Neutrophil (primary cell): ENCODE results near the gene TRMT2B.
A peak's percentile ranks its signal among the peaks of the same experiment; 100 is the strongest.
"Not testable (repeated sequence)": the region's sequence is repeated elsewhere in the genome, so short reads cannot be mapped to it uniquely, and the experiment has no call there.

Experiments used
- H3K27ac ChIP-seq: fragments of 200-600 bp; sonication (generic); 2 replicates; pipeline ENCODE4 v1.5.1; 2016; ENCODE audit warnings: mild to moderate bottlenecking, moderate library complexity
- H3K27me3 ChIP-seq: fragments of 200-600 bp; sonication (generic); 2 replicates; pipeline ENCODE4 v1.6.0; 2016; ENCODE audit warnings: mild to moderate bottlenecking
- H3K36me3 ChIP-seq: fragments of 200-600 bp; sonication (generic); 2 replicates; pipeline ENCODE4 v1.5.1; 2017
- H3K4me1 ChIP-seq, 2 experiments: fragments of 200-600 bp in 1 of 2; sonication (generic) in 1 of 2; 1 replicate in 1 of 2; 2 replicates in 1 of 2; pipeline versions ENCODE4 v1.5.1 to v1.6.1; 2013 to 2016; ENCODE audit warnings: low read depth in 1 of 2, low read length in 1 of 2, mild to moderate bottlenecking in 1 of 2, moderate library complexity in 1 of 2; ENCODE audit not compliant: control insufficient read depth in 1 of 2, insufficient read depth in 1 of 2
- H3K4me3 ChIP-seq, 2 experiments: fragments of 200-600 bp in 1 of 2; sonication (generic) in 1 of 2; 1 replicate in 1 of 2; 2 replicates in 1 of 2; pipeline ENCODE4 v1.5.1; 2013 to 2016; ENCODE audit warnings: low read depth in 1 of 2, low read length in 1 of 2, mild to moderate bottlenecking in 1 of 2, moderate library complexity in 1 of 2
- H3K9me3 ChIP-seq: fragments of 200-600 bp; sonication (generic); 2 replicates; pipeline ENCODE4 v1.5.1; 2016
- CTCF ChIP-seq: fragments of 200-600 bp; sonication (generic); IDR thresholded peaks from 2 replicates; pipeline ENCODE4 v1.5.1; 2016; ENCODE audit warnings: antibody characterized with exemption

TRMT2B gene

GRCh38 chrX:101057093-101057714 is 5.3 kb upstream of the TRMT2B start:
- H3K4me3 ChIP-seq: no peak overlapping the region
- H3K27me3 ChIP-seq: no peaks in the 10 kb centered on the region
- TF ChIP-seq CTCF: no peak
- no peaks in the 10 kb centered on the region for H3K36me3 ChIP-seq
- H3K9me3 ChIP-seq: no peaks in the 10 kb centered on the region
- H3K27ac ChIP-seq: no peak overlapping the region
- H3K4me1 ChIP-seq: peaks cover 0 to 4% of the 10 kb centered on the region in 2 experiments

- H3K4me3 ChIP-seq, H3K27me3 ChIP-seq, H3K27ac ChIP-seq, H3K9me3 ChIP-seq, H3K4me1 ChIP-seq, H3K36me3 ChIP-seq: not testable (repeated sequence)
Observed at GRCh38 chrX:101056551-101056950, 4.6 kb upstream of the TRMT2B start.

- H3K27me3 ChIP-seq: no peaks in the 10 kb centered on the region
- peak overlapping the region; percentile 63 to 82 for H3K4me3 ChIP-seq
- no peak for TF ChIP-seq CTCF
- no peaks in the 10 kb centered on the region for H3K9me3 ChIP-seq
- peaks cover 0 to 11% of the 10 kb centered on the region in 2 experiments for H3K4me1 ChIP-seq
- H3K27ac ChIP-seq: peak overlapping the region; percentile 90
- H3K36me3 ChIP-seq: no peaks in the 10 kb centered on the region
Observed at GRCh38 chrX:101051153-101051548, 760 bp downstream of the TRMT2B start.

- no peak overlapping the region for H3K4me3 ChIP-seq
- no peaks in the 10 kb centered on the region for H3K4me1 ChIP-seq
- H3K9me3 ChIP-seq: no peaks in the 10 kb centered on the region
- no peak overlapping the region for H3K27ac ChIP-seq
- peaks cover 39% of the 10 kb centered on the region for H3K36me3 ChIP-seq
- no peak for TF ChIP-seq CTCF
- no peaks in the 10 kb centered on the region for H3K27me3 ChIP-seq
Observed at GRCh38 chrX:101040197-101040596, 11.7 kb downstream of the TRMT2B start.

GRCh38 chrX:101037231-101037630 is 14.7 kb downstream of the TRMT2B start:
- Histone ChIP-seq H3K4me3 (no peak overlapping the region), H3K27me3 (no peaks in the 10 kb centered on the region), H3K9me3 (no peaks in the 10 kb centered on the region), H3K27ac (no peak overlapping the region), H3K36me3 (peaks cover 44% of the 10 kb centered on the region), H3K4me1 (no peaks in the 10 kb centered on the region)
- TF ChIP-seq CTCF: no peak

GRCh38 chrX:101029665-101030064 is 22.2 kb downstream of the TRMT2B start:
- no peak overlapping the region for H3K4me3 ChIP-seq
- H3K27me3 ChIP-seq: no peaks in the 10 kb centered on the region
- no peaks in the 10 kb centered on the region for H3K9me3 ChIP-seq
- TF ChIP-seq CTCF: no peak
- no peak overlapping the region for H3K27ac ChIP-seq
- H3K4me1 ChIP-seq: no peaks in the 10 kb centered on the region
- H3K36me3 ChIP-seq: peaks cover 19% of the 10 kb centered on the region
